ENCODE data around the gene SULT1A1.
"Not testable (repeated sequence)": the region's sequence is repeated elsewhere in the genome, so short reads cannot be mapped to it uniquely, and the experiment has no call there.

Gene SULT1A1

GRCh38 chr16:28609631-28610594, at the start of gene SULT1A1:
Gene SULT1A1 (minus strand): TSS chr16:28610044. CDS start chr16:28608855, 1,189 bp downstream.
- no peak for DNase-seq (ENCODE audit: low read depth)

- not testable (repeated sequence) for DNase-seq (ENCODE audit: low read depth)
These were observed 30.1 kb upstream of the SULT1A1 start for GRCh38 chr16:28639959-28640358.

- DNase-seq (ENCODE audit: low read depth), result not testable (repeated sequence)
These were observed 28.5 kb upstream of the SULT1A1 start for GRCh38 chr16:28638359-28638758.

- DNase-seq (ENCODE audit: low read depth), result not testable (repeated sequence)
These were observed 27.9 kb upstream of the SULT1A1 start, which contains the start of gene NPIPB8 for GRCh38 chr16:28637765-28638164. Gene NPIPB8 (plus strand): TSS chr16:28638065. CDS start chr16:28638361, 296 bp downstream.

- DNase-seq (ENCODE audit: low read depth), result peak; percentile 81
These were observed 26.4 kb upstream of the SULT1A1 start for GRCh38 chr16:28636093-28636823.

GRCh38 chr16:28630905-28631304, 21.1 kb upstream of the SULT1A1 start:
- not testable (repeated sequence) for DNase-seq (ENCODE audit: low read depth)

GRCh38 chr16:28623172-28623711, 13.4 kb upstream of the SULT1A1 start:
- no peak for DNase-seq (ENCODE audit: low read depth)

GRCh38 chr16:28622532-28623171, 12.8 kb upstream of the SULT1A1 start:
- not testable (repeated sequence) for DNase-seq (ENCODE audit: low read depth)

GRCh38 chr16:28621481-28622155, 11.8 kb upstream of the SULT1A1 start:
- DNase-seq (ENCODE audit: low read depth), result no peak

GRCh38 chr16:28620316-28620715, 10.5 kb upstream of the SULT1A1 start:
- DNase-seq (ENCODE audit: low read depth), result not testable (repeated sequence)

GRCh38 chr16:28617874-28618273, 8.0 kb upstream of the SULT1A1 start:
- DNase-seq (ENCODE audit: low read depth), result no peak

- no peak for DNase-seq (ENCODE audit: low read depth)
These were observed 6.8 kb upstream of the SULT1A1 start for GRCh38 chr16:28616636-28617035.

- DNase-seq (ENCODE audit: low read depth), result not testable (repeated sequence)
These were observed 6.4 kb upstream of the SULT1A1 start for GRCh38 chr16:28616224-28616577.

- not testable (repeated sequence) for DNase-seq (ENCODE audit: low read depth)
These were observed 5.8 kb upstream of the SULT1A1 start for GRCh38 chr16:28615486-28616223.

GRCh38 chr16:28614561-28614960, 4.7 kb upstream of the SULT1A1 start:
- DNase-seq (ENCODE audit: low read depth), result not testable (repeated sequence)

GRCh38 chr16:28613912-28614311, 4.1 kb upstream of the SULT1A1 start:
- not testable (repeated sequence) for DNase-seq (ENCODE audit: low read depth)

GRCh38 chr16:28612359-28613280, 2.8 kb upstream of the SULT1A1 start:
- not testable (repeated sequence) for DNase-seq (ENCODE audit: low read depth)

GRCh38 chr16:28610595-28611191, 849 bp upstream of the SULT1A1 start:
- DNase-seq (ENCODE audit: low read depth), result no peak
